Measurements from ENCODE around the gene MYO5B.

DNA sequence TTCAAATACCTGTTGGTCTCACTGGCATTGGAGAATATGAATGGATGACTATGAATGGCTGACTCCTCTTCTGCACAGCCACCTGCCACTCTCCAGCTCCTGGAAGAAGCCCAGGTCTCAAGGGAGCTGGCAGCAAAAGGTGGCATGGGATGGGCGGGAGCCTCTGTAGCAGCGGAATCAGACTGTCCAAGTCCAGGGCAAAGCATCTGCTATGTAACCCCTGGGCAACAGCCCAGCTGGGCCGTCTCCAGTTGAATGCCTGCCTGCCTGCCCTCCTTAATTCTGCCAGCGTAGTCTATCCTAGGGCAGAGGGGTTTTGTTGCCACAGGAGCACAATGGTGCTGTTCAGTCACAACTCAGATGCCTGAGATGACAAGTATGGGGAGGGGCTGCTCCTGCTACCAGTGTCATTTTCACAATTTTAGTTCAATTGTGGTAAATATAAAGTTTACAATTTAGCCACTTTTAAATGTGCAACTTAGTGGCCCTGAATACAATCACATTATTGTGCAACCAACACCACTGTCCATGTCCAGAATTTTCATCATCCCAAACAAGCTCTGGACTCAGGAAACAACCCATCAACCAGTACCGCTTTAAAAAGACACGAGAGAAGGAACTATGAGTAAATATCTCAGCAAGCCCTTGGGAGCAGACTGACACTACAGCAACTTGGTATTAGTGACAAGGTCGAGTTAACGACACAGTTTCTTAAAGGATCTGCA, 115.2 kb downstream of the MYO5B start:
- TF ChIP-seq, protein P1, sequence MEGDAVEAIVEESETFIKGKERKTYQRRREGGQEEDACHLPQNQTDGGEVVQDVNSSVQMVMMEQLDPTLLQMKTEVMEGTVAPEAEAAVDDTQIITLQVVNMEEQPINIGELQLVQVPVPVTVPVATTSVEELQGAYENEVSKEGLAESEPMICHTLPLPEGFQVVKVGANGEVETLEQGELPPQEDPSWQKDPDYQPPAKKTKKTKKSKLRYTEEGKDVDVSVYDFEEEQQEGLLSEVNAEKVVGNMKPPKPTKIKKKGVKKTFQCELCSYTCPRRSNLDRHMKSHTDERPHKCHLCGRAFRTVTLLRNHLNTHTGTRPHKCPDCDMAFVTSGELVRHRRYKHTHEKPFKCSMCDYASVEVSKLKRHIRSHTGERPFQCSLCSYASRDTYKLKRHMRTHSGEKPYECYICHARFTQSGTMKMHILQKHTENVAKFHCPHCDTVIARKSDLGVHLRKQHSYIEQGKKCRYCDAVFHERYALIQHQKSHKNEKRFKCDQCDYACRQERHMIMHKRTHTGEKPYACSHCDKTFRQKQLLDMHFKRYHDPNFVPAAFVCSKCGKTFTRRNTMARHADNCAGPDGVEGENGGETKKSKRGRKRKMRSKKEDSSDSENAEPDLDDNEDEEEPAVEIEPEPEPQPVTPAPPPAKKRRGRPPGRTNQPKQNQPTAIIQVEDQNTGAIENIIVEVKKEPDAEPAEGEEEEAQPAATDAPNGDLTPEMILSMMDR (IDR thresholded peaks at IDR 0.05; ENCODE audit: borderline replicate concordance, extremely low read depth, low read length, poor library complexity, severe bottlenecking), result no peak
- no peak for TF ChIP-seq EZH2 (IDR thresholded peaks at IDR 0.05; ENCODE audit: borderline replicate concordance, low read depth, low read length, severe bottlenecking)

All from DND-41 (cell line).